Sigmoid colon (tissue), 4 donors: ENCODE data around the gene VAV1.

Experiments
- CTCF ChIP-seq, 4 experiments: fragments of 450-650 bp in 3 of 4; fragments of 200-600 bp in 1 of 4; IDR thresholded peaks; one replicate each; pipeline ENCODE4 v1.5.1; 2016 to 2019; ENCODE audit warnings: antibody characterized with exemption in 4 of 4, mild to moderate bottlenecking in 3 of 4, moderate library complexity in 2 of 4
- POLR2A ChIP-seq, 2 donors: fragments of 450-650 bp; IDR thresholded peaks; one replicate each; pipeline ENCODE4 v1.6.1; 2016; ENCODE audit warnings: antibody characterized with exemption in 2 of 2, mild to moderate bottlenecking in 2 of 2, moderate library complexity in 2 of 2
- POLR2AphosphoS5 ChIP-seq, 4 donors: sonication (generic); formaldehyde crosslinking; IDR thresholded peaks; one replicate each; pipeline ENCODE4 v1.6.1; 2017; ENCODE audit warnings: antibody characterized with exemption in 4 of 4

GRCh38 chr19:6828698-6829633 is 56.5 kb downstream of the VAV1 start:
- no peak for TF ChIP-seq CTCF (IDR thresholded peaks at IDR 0.05)
- TF ChIP-seq POLR2AphosphoS5 (IDR thresholded peaks at IDR 0.05): no peak
- no peak for TF ChIP-seq POLR2A (IDR thresholded peaks at IDR 0.05)
